ENCODE measurements around the gene TRIM65.

DNA sequence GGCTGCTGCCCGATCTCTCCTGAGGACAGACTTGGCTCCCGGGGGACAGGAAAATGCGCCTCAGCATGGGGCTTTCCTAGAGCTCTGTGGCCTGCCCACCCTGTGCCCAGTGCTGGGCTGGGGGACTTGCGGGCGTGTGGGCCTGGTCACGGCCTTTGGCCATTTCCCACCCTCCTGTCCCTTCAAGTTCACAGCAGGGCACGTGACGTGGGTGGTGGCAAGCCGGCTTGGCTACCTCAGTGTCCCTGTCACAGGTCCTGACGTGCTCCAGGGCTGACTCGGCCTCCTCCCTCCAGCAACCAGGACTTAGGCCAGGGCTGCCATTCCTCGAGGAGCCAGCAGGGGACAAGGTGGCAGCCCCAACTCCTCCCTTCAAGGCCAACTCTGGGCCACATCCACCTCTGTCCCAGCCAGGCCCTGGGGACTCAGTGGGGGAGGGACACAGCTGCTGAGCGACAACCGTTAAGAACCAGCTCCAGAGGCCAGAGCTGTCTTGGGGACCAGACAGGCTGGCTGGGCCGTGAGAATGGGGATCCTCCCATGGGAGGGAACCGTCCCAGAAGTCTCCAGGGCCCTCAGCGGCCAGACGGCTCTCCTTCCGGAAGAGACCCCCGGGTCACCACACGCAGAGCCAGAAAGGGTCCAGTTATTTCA lies 51.6 kb downstream of the TRIM65 start:
- no peak for TF ChIP-seq SUZ12 (IDR thresholded peaks at IDR 0.05)
- TF ChIP-seq SP1 (IDR thresholded peaks at IDR 0.05) = no peak
- TF ChIP-seq HDGF (IDR thresholded peaks at IDR 0.05; ENCODE audit: borderline replicate concordance) = peak; percentile 61; the same call in 1 of the 2 replicates
